ENCODE measurements around the gene AAK1.
"Not testable (repeated sequence)": the region's sequence is repeated elsewhere in the genome, so short reads cannot be mapped to it uniquely, and the experiment has no call there.

Gene AAK1

DNA sequence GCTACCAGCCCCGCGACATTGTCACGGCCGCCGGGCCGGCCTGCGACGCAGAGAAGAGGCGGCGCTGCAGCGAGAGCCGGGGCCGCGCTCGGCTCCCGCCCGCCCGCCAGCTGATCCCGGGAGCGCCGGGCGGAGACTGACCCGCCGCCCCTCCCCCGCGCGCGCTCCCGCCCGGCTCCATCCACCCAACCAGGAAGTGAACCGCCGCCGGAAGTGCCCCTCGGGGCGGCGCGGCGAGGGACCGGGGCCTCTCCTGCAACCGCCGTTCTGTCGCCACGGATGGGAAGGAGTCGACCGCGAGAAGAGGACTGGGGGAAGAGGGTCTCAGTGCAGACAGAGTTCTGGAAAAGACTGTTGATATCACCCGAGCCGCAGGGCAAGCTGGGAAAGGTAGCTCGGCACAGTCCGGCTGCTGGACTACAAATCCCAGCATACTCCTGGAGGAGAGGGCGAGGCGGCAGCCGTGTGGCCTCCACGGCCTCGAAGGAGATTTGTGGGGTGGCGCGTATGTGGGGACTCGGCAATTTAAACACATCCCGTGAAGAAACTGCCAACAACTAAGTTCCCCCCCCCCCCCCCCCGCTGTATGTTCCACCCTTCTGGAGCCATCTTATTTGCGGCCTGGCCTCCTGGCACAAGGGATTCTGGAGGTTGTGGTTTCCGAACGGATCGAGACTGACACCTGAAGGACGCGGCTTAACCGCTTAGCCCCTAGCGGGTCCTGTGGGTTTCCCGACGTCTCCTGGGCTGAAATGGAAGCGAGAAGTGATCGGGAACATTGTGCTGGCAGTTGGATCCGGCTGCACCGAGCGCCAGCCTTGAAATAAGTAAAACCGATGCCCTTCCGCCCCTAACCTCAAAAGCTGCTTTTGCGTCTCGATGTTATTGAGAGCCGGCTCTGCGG lies at the start of gene AAK1:
Gene AAK1, minus strand, starts transcription at position 138 of the 904 bp plus-strand sequence. CDS start 699 bp downstream, outside the sequence.
- peak; percentile 93 for DNase-seq

DNA sequence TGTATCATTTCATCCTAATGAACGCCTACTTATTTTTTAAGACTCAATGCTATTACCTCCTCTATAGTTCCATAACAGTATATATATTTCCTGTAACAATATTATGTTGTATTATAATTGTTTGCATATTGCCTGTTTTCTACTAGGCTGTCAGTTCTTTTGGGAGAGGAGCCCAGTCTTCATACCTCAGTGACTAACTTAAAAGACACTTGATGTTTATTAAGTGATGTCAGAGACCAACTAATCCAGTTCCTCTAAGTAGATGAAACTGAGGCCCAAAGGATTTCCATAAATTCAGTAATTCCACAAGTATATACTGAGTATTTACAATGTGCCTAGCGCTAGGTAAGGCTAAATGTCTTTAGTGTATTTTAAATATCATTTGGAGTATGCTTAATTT lies 48.9 kb upstream of the AAK1 start:
- no peak for DNase-seq

DNA sequence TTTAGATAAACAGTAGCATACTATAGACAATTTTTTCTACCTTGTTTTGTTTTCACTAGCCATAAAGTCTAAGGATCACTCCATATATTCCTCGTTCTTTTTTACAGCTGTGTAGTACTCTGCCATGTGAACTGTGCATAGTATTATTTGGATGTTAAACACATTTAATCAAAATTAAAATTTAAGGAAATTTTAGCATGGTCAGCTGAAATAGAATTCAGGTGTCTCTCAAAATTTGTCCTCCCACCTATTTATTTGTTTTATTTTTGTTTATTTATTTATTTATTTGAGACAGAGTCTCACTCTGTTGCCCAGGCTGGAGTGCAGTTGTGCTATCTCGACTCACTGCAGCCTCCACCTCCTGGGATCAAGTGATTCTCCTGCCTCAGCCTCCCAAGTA lies 46.4 kb upstream of the AAK1 start:
- no peak for DNase-seq

DNA sequence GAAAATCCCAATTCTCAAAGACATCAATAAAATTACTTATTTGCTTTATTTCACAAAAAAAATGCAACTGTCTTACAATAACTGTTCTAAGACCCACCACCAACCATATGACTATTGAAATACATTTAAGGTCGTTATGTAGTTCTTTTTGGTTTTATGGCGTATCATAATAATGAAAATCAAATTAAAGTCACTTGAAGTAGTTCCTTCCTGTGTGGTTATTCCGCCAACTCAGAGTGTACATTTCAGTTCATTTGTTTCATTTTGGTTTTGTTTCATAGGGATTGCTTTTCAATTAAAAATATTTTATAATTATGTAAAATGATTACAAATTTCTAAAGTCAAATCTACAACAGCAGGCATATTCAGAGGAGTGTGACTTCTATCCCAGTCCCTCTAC lies 45.9 kb upstream of the AAK1 start:
- no peak for DNase-seq

DNA sequence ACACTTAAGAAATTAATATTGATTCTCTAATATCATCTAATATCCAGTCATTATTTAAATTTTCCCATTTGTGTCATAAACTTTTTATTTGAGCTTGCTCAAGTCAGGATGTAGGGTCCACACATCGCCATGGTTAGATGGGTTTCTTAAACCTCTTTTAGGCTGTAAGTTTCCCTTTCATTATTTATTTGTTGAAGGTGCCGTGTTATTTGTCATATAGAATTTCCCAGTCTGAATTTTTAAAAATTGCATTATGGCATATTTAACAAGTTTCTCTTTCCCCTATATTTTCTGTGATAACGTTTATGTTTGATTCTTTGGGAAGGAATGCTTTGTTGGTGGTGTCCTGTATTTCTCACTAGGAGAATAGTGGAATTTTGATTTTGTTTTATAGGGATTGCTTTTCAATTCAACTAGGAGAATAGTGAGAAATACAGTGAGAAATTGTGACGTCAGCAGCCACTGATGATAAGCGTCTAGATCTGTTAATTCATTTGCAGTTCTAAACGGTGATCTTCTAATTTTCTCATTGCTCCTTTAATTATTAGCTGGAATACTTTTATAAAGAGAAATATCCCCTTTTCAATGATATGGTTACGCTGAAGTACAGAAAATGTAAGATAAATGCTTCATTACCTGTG lies 44.6 kb upstream of the AAK1 start:
- DNase-seq: no peak

DNA sequence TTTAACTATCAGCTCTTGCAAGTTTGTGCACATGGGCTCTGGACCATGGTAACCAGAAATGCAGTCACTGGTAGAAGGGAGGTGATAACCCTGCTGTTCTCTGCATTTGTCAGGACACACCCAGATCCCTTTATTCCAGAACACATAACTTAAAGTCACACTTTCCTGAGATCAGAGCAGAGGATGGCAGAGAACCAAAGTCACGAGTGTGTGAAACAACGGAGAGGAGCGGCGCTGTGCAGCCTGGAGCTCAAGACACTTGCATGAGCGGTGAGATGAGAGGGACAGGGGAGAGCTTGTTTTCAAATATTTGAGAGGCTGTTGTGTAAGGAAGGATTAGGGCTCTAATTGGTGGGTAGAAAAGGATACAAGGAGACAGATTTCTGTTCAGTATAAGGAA lies 43.3 kb upstream of the AAK1 start:
- no peak for DNase-seq

DNA sequence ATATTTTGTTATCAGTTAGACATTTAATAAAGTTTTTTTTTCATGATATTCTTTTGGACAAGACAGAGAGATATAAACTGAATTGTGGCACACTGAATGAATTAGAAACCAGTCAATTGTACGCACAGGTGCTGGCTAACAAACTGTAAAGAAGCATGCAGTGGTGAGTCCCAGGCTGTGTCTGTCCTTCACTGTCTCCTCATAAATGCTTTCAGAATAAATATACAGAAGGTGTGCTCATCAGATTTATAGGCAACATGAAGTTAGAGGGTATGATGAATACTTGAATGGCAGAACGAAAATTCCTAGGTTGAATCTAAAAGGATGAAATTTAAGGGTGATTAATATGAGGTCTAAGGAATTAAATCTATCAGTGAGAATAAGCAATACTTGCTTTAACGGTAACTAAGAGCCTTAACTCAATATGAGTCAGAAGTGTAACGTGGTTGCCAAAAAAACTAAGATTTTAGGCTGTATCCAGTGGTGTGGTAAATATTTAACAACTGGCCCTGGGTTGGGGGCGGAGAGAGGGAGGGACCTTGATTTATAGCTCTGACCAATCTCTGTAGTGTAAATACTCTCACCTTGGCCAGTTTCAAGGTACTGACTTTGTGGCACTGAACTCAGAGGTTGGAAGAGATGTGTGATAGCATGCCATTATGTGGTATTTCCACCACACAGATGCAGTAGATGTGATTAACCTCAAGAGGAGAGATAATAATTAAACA lies 41.9 kb upstream of the AAK1 start:
- no peak for DNase-seq

DNA sequence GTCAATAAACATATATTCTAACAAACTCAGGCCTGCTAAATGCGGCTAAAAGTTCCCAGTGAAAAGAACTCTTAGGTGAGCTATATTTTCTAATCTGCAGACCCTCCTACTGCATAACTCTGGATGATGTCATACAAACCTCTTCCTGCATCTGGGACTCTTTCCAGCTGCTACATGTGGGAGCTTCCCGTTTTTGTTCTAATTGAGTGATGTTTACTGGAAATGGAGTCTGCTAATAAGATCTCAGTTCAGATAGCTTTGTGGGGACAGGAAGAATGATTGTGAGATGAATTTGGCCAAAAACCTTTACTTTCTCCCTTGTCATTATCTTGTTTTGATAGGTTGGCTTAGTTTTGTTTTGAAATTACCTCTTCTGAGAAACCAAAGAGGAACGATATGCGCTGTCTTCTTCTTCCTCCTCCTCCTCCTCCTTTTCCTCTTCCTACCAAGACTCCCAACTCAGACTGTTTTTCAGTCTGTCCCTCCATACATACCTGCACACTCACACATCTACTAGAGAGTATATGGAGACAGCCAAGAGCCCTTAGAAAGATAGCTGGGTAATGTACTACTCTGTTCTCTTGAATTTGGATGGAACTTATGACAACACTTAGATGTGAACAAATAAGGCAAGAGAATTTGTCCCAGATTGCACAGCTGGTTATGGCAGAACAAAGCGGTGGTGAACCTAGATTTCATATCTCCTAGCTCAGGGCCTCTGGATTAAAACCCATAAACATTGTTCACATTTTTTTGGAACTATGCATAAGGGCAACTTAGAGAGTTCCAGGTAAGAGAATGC lies 39.8 kb upstream of the AAK1 start:
- DNase-seq: peak; percentile 31

DNA sequence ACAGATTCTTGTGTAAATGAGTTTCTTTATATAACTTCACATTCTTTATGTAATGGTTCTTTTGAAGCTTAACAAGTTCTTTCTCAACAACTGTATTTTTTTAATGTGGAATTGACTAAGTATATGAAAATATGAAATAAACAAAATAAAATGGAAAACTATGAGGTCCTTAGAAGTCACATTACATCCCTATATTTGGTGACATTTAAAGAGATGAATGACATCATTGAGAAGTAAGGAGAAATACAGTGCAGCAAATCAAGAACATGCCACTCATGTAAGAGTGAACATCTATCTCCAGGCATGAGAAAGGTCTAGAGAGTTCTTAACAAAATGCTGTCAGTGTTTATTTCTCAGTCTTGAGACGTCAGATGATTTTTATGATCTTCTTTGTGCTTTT lies 39.0 kb upstream of the AAK1 start:
- DNase-seq: no peak

DNA sequence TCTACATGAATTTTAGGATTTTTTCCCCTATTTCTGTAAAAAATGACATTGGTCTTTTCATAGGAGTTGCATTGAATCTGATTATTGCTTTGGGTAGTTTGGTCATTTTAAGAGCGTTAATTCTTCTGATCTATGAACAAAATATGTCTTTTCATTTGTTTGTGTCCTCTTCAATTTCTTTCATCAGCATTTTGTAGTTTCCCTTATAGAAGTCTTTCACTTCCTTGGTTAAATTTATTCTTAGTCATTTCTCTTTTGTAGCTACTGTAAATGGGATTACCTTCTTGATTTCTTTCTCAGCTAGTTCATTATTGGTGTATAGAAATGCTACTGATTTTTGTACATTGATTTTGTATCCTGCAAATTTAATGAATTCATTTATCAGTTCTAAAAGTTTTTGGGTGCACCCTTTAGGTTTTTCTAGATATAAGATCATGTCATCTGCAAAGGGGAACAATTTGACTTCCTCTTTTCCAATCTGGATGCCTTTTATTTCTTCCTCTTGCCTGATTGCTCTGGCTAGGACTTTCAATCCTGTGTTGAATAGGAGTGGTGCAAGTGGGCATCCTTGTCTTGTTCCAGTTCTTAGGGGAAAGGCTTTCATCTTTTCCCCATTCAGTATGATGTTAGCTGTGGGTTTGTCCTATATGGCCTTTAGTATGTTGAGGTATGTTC lies 36.6 kb upstream of the AAK1 start:
- no peak for DNase-seq

DNA sequence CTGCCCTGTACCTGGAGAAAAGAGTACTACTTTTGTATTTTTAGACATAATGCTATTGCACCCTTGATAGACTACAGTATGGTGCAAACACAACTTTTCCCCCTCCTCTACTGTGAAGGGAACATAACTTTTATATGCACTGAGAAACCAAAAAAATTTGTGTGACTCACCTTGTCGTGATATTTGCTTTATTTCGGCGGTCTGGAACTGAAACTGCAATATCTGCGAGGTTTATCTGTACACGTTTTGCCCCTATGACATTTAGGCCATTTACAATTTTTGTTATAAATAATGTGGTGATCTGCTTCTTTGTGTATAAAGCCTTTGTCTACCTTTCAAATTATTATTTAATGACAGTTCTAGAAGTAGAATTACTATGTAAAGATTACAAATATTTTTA lies 34.4 kb upstream of the AAK1 start:
- DNase-seq: no peak

DNA sequence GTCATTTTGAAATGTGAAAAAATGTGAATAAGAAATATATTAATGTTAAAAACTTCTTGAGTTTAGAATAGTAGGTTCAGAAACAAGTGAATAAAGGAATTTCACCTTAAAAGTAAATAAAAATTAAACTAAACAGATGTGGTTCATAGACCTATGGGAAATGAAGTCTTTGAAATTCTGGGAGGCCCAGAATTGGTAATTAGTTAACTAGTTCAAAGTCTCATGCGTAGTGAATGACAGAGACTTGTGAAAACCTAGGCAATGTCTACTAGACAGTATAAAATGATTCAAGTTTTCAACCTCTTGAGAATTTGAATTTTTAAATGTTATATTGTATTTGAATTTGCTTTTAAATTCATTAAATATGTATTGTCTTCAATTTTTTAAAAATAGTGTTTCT lies 32.6 kb upstream of the AAK1 start:
- no peak for DNase-seq

DNA sequence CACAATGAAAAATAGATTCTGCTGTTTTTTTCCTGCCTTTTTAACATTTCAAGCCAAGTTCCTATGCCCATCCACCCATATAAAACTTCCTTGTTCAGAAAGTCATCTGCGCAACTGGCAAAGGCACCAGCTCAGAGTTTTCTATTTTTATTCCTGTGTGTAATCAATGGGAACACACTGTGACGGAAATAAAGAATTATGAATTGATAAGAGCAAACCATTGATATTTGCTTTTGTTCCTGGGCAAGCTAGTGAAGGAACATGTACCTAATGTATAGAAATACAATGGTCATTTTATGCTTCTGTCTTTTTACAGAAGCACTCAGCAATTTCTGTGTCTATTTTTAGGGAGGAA lies 30.8 kb upstream of the AAK1 start:
- DNase-seq: no peak

DNA sequence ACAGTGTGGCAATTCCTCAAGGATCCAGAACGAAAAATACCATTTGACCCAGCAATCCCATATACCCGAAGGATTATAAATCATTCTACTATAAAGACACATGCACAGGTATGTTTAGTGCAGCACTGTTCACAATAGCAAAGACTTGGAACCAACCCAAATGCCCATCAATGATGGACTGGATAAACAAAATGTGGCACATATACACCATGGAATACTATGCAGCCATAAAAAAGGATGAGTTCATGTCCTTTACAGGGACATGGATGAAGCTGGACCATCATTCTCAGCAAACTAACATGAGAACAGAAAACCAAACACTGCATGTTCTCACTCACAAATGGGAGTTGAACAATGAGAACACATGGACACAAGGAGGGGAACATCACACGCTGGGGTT lies 29.6 kb upstream of the AAK1 start:
- DNase-seq: not testable (repeated sequence)

DNA sequence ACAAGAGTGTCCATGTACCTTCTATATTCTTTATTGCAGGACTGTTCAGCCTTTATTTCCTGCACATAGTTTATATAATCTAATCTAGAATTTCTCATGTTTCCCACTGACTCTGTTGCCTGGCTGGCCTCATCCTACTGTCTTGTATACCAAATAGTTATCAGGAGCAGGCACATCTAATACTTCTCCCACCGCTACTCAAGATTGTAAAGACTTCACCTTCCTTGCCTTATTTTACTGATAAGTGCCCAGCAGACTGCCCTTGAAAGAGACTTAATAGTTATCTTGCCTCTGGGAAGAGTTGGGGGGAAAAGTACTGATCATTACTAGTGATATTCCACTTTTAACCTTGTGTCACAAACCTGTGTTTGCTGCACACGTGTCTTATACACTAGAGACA lies 26.1 kb upstream of the AAK1 start:
- no peak for DNase-seq

DNA sequence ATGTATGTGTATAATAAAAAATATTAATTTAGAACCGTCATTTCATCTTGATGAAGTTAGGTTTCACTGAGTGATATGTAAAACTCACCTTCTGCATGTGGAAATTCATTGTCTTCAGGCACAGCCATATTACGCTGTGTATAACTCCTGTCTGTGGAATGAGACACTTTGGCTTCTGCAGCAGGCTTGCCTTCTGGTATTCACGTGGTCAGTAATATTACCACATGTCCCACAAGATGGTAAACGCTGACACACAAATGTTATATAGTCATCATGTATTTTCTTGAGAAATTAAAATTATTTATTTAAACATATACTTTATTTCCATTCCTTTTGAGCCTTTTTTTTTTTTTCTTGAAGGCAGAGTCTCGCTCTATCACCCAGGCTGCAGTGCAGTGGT lies 25.1 kb upstream of the AAK1 start:
- DNase-seq: no peak

DNA sequence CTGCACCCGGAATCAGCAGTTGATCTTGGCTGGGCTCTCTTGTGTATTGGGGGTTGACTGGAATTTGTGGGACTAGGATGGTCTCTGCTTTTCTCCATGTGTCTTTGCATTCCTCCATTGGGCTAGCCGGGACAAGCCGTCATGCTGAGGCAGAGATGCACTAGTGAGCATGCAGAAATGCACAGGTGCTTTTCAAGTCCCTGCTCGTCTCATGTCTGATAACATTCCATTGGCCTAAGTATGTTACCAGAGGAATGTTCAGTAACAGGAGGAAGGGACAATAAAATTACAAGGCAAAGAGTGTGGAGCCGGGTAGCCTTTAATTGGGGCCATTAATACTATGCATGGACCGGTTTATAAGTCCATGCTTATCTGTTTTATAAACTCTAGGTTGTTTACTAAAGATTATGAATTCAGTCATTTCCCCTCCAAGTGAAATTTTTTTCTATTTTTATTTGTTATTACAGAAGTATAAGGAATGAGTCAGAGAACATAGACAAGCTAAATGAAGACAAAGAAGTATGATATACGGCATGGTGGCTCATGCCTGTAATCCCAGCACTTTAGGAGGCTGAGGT lies 24.4 kb upstream of the AAK1 start:
- DNase-seq: no peak

DNA sequence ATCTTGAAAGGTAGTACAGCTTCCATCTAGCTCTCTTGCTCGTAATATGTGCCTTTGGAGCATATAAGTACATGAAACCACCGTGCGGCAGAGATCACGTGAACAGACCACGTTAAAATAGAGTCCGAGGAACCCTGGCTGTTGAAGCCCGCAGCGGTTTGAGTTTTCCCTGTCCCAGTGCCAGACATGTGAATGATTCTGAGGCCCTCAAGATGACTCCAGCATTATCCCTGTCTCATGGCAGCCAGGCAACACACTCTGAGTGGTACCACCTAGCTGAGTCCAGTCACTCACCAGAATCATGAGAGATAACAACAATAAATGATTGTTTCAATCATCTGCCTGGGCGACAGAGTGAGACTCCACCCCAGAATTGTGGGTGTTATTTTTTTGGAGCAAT lies 21.6 kb upstream of the AAK1 start:
- DNase-seq: no peak

DNA sequence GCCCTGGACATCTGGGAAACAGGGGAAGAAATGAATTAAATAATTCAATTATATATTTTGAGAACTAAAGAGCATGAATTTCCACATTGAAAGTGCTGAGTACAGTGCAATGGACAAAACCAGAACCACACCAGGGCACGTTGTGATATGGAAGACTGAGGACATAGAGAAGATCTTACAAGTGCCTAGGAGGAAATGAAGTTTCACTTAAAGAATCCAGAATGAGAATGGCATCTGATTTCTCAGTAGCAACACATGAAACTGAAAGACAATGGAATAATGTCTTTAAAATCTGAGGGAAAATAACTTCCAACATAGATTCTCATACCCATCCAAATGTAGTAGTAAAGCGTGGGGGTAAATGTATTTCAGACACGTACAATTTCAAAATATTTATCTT lies 20.3 kb upstream of the AAK1 start:
- no peak for DNase-seq

DNA sequence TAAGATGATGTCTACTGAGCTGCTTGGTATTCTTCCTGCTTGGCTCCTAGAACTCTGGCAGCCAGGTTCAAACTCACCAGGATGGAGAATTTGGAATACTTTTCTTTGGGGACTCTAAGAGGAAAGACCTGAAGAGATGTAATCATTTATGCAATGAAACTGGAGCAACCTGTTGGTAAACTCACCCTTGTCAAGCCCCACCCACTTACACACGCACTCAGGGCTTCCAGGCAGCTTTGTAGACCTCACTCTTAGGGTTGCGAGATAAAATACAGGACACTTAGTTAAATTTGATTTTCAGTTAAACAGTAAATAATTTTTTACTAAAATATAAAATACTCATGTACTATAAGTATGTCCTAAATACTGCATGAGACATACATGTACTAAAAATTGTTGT lies 19.0 kb upstream of the AAK1 start:
- not testable (repeated sequence) for DNase-seq

DNA sequence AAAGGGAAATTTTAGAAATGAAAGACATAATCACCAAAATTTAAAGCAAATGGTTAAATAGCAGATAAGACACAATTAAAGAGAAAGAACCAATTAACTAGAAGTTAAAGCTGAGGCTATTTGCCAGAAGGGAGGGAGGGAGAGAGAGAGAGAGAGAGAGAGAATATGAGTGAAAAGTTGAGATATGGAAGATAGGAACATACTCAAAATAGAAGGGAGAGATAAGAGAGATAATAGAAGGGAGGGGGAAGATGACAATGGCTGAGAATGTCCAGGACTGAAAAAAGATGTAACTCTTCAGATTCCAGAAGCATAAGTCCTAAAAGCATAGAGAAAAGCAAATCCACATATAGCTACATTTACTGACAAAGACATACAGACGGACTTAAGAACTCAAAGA lies 17.1 kb upstream of the AAK1 start:
- DNase-seq: no peak

DNA sequence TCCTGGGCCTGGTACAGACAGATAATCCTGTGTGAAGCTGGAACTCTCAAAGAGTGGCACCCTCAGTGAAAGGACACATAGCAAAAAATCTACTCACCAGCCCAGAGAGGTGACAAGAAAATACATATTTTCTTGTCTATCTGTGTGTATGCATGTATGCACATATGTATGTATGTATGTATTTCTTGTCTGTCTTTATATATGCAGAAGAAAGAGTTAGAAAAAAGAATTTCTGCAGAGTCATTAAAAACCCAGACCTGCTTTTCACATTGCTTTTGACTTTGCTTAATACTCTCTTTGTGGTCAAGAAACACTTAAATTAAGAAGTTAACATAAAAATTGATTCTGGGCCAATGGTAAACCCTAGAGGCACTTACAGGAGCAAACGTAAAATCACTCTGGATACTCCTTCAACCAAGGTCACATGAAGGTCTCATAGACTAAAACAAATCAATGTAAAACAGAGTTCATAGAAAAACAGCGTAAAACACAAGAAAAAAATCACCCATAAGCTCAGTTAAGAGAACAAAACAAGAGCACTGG lies 16.5 kb upstream of the AAK1 start:
- DNase-seq: no peak

Data from GDM1 (cell line).